HCT116 (cell line): Measurements from ENCODE around the gene SKI. TPM values are rescaled to one million over a fixed set of nuclear protein-coding genes. Genes with fewer than 3 reads are reported as not detected.

Experiments
- ATAC-seq: fragments of 200-7000 bp; cut with Tn5 transposase; 2 replicates; pipeline ENCODE4 v1.9.1; 2020; ENCODE audit warnings: mild to moderate bottlenecking, moderate library complexity
- BruUV-seq: library from RNA; stranded (reverse); fragments of 400-500 nt; replicated peaks from 2 replicates; lab custom pipeline; 2021; lab: Mats Ljungman, UMichigan
- CTCF ChIA-PET: fragments of 300-600 bp; sonication (Branson Sonifier 250); formaldehyde crosslinking; loops from one replicate; lab custom pipeline; 2021; ENCODE audit warnings: antibody characterized with exemption; lab: Charles Lee
- POLR2A ChIA-PET: fragments of 300-600, 350-600 bp; sonication (Branson Sonifier 250); formaldehyde crosslinking; loops from one replicate; lab custom pipeline; 2021; ENCODE audit warnings: antibody characterized with exemption; lab: Charles Lee
- RAD21 ChIA-PET, 2 experiments: fragments of 300-600 bp; sonication (Branson Sonifier 250); formaldehyde crosslinking; loops; one replicate each; lab custom pipeline; 2023; ENCODE audit warnings: low total read pairs in 2 of 2; ENCODE audit not compliant: uncharacterized antibody in 2 of 2, unreplicated experiment in 2 of 2, low non-redundant PET in 1 of 2; lab: Charles Lee
- DNase-seq: peaks from one replicate; pipeline ENCODE4 v3.0.0-alpha.2; 2010; ENCODE audit warnings: low read depth, low spot score
- H2AFZ ChIP-seq: fragments of 200-600 bp; shearing (Covaris generic), sonication (generic); 2 replicates; pipeline ENCODE4 v1.6.1; 2017; ENCODE audit warnings: low read depth, mixed run types, mixed read lengths, antibody characterized with exemption, low read length; ENCODE audit not compliant: poor library complexity, severe bottlenecking
- H3K27ac ChIP-seq: 2 replicates; pipeline ENCODE4 v1.5.1; 2012; ENCODE audit warnings: low read depth, low read length
- H3K27me3 ChIP-seq: fragments of 200-600 bp; sonication (generic); 2 replicates; pipeline ENCODE4 v1.6.1; 2016; ENCODE audit warnings: mixed run types, low read length, mixed read lengths; ENCODE audit not compliant: insufficient read depth
- H3K36me3 ChIP-seq, 2 experiments: fragments of 200-500 bp in 1 of 2; fragments of 200-600 bp in 1 of 2; sonication (Bioruptor generic) in 1 of 2; sonication (generic) in 1 of 2; 2 replicates each; pipeline versions ENCODE4 v1.5.1 to v1.6.1; 2014 to 2016; ENCODE audit warnings: low read length in 2 of 2, inconsistent platforms in 1 of 2, mixed read lengths in 1 of 2, mixed run types in 1 of 2; ENCODE audit not compliant: insufficient read depth in 2 of 2, control insufficient read depth in 1 of 2
- H3K4me1 ChIP-seq, 2 experiments: fragments of 200-600 bp in 1 of 2; sonication (generic) in 1 of 2; 2 replicates each; pipeline versions ENCODE4 v1.5.1 to v1.6.1; 2012 to 2017; ENCODE audit warnings: low read length in 2 of 2, inconsistent platforms in 1 of 2, mild to moderate bottlenecking in 1 of 2, mixed read lengths in 1 of 2, mixed run types in 1 of 2, moderate library complexity in 1 of 2; ENCODE audit not compliant: insufficient read depth in 2 of 2, control insufficient read depth in 1 of 2
- H3K4me2 ChIP-seq: fragments of 200-600 bp; sonication (generic); 2 replicates; pipeline ENCODE4 v1.6.1; 2017; ENCODE audit warnings: mixed run types, low read length, mixed read lengths
- H3K4me3 ChIP-seq, 2 experiments: fragments of 200-600 bp in 1 of 2; sonication (generic) in 1 of 2; replicated peaks in 1 of 2; 2 replicates each; pipeline ENCODE4 v1.5.1; 2011 to 2016; ENCODE audit warnings: low read length in 2 of 2, control low read depth in 1 of 2, low read depth in 1 of 2, mild to moderate bottlenecking in 1 of 2, mixed read lengths in 1 of 2, mixed run types in 1 of 2
- H3K79me2 ChIP-seq: fragments of 200-600 bp; sonication (generic); 2 replicates; pipeline ENCODE4 v1.6.1; 2017; ENCODE audit warnings: mild to moderate bottlenecking, mixed run types, low read length, moderate library complexity, mixed read lengths; ENCODE audit not compliant: insufficient read depth
- H3K9ac ChIP-seq: fragments of 200-600 bp; sonication (generic); 2 replicates; pipeline ENCODE4 v1.6.1; 2016; ENCODE audit warnings: low read length, mixed read lengths
- H3K9me2 ChIP-seq: fragments of 200-600 bp; sonication (generic), shearing (Covaris generic); 2 replicates; pipeline ENCODE4 v1.6.1; 2017; ENCODE audit warnings: mixed run types, mild to moderate bottlenecking, moderate library complexity; ENCODE audit not compliant: insufficient read depth
- H3K9me3 ChIP-seq, 2 experiments: fragments of 200-500 bp in 1 of 2; fragments of 200-600 bp in 1 of 2; sonication (Bioruptor generic) in 1 of 2; sonication (generic) in 1 of 2; 2 replicates each; pipeline ENCODE4 v1.6.1; 2014 to 2017; ENCODE audit warnings: low read length in 2 of 2, mixed read lengths in 2 of 2, inconsistent platforms in 1 of 2, low read depth in 1 of 2, mild to moderate bottlenecking in 1 of 2, mixed run types in 1 of 2, moderate library complexity in 1 of 2; ENCODE audit not compliant: control insufficient read depth in 1 of 2, insufficient read depth in 1 of 2
- H4K20me1 ChIP-seq: fragments of 200-600 bp; sonication (generic), shearing (Covaris generic); 2 replicates; pipeline ENCODE4 v1.6.1; 2017; ENCODE audit warnings: mixed run types, mild to moderate bottlenecking, moderate library complexity; ENCODE audit not compliant: insufficient read depth
- ELF1 ChIP-seq: IDR thresholded peaks from 2 replicates; pipeline ENCODE4 v1.6.1; 2012; ENCODE audit warnings: low read depth, borderline replicate concordance
- EZH2phosphoT487 ChIP-seq: fragments of 200-600 bp; IDR thresholded peaks from 2 replicates; pipeline ENCODE4 v1.6.1; 2018; ENCODE audit warnings: antibody characterized with exemption, borderline replicate concordance
- FOSL1 ChIP-seq: IDR thresholded peaks from 2 replicates; pipeline ENCODE4 v1.6.1; 2012; ENCODE audit warnings: low read depth
- JUND ChIP-seq: IDR thresholded peaks from 2 replicates; pipeline ENCODE4 v1.6.1; 2012
- POLR2A ChIP-seq: IDR thresholded peaks from 2 replicates; pipeline ENCODE4 v1.7.0; 2011; ENCODE audit warnings: borderline replicate concordance; ENCODE audit not compliant: insufficient read depth, insufficient read length; ENCODE audit errors: extremely low read depth
- POLR2AphosphoS5 ChIP-seq: IDR thresholded peaks from 2 replicates; pipeline ENCODE4 v1.6.1; 2011; ENCODE audit warnings: mild to moderate bottlenecking, low read depth, low read length, moderate library complexity
- RAD21 ChIP-seq: IDR thresholded peaks from 2 replicates; pipeline ENCODE4 v1.6.1; 2012; ENCODE audit warnings: low read depth, mild to moderate bottlenecking
- SRF ChIP-seq: IDR thresholded peaks from 2 replicates; pipeline ENCODE4 v1.6.1; 2012; ENCODE audit warnings: low read depth
- ZNF274 ChIP-seq: fragments of 200-500 bp; sonication (Bioruptor generic); IDR thresholded peaks from 2 replicates; pipeline ENCODE4 v1.6.1; 2014; ENCODE audit warnings: mild to moderate bottlenecking, low read depth, low read length, inconsistent platforms
- intact Hi-C: fragments of 100-400 bp; cut with micrococcal nuclease; formaldehyde crosslinking; loops from 2 replicates; pipeline ENCODE4 v1.10.0; 2022
- total RNA-seq: library from RNA; stranded (reverse); gene quantifications from one replicate; pipeline ENCODE4 v1.2.1, GENCODE V29; 2021; ENCODE audit not compliant: unreplicated experiment
- TF ChIP-seq, protein P1 (sequence below): IDR thresholded peaks from 2 replicates; pipeline ENCODE4 v1.6.1; 2011; ENCODE audit warnings: mild to moderate bottlenecking, low read length, moderate library complexity; ENCODE audit not compliant: insufficient replicate concordance; ENCODE audit errors: extremely low read depth
- TF ChIP-seq, protein P2 (sequence below), 3 experiments: fragments of 200-600 bp in 1 of 3; sonication (generic) in 1 of 3; IDR thresholded peaks in 2 of 3; conservative IDR thresholded peaks in 1 of 3; 2 replicates each; pipeline ENCODE4 v1.5.1; 2012 to 2017; ENCODE audit warnings: low read depth in 2 of 3, low read length in 2 of 3, antibody characterized with exemption in 1 of 3, borderline replicate concordance in 1 of 3, control low read depth in 1 of 3, mild to moderate bottlenecking in 1 of 3, mixed read lengths in 1 of 3, mixed run types in 1 of 3, moderate library complexity in 1 of 3; ENCODE audit not compliant: insufficient read depth in 1 of 3
- TF ChIP-seq, protein P3 (sequence below): IDR thresholded peaks from 2 replicates; pipeline ENCODE4 v1.6.1; 2012
- TF ChIP-seq, protein P4 (sequence below): IDR thresholded peaks from 2 replicates; pipeline ENCODE4 v1.6.1; 2012

Gene SKI
- total RNA-seq, 1 experiment from 2014 or later = 56.2 TPM

DNA sequence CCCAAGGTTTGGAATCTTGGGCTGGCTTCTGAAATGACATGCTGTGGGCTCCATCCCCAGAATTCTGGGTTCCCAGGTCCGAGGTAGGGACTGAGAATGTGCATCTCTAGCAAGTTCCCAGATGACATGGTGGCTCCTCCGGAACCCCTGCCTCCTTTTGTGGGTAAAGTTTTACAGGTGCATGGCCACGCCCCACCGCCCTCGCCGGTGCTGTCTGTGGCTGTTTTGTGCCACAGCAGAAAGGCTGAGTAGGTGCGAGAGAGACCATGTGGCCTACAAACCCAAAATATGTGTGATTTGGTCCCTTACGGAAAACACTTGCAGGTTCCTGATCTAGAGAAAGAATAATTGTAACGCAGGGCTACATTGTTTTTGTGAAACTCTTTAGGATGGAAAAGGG lies 30.9 kb downstream of the SKI start:
- Histone ChIP-seq H3K9ac (no peak overlapping the region), H3K27me3 (no peaks in the 10 kb centered on the region), H3K27ac (no peak overlapping the region), H3K36me3 (peaks cover 0 to 15% of the 10 kb centered on the region in 2 experiments; a peak in 1 of 4 replicates), H3K9me3 (peaks cover 0 to 7% of the 10 kb centered on the region in 2 experiments; a peak in 1 of 4 replicates), H3K9me2 (no peaks in the 10 kb centered on the region), H3K4me1 (peaks cover 0 to 24% of the 10 kb centered on the region in 2 experiments; a peak in 1 of 4 replicates), H4K20me1 (peaks cover 15% of the 10 kb centered on the region), H2AFZ (no peak overlapping the region), H3K4me3 (no peak overlapping the region), H3K79me2 (peaks cover 100% of the 10 kb centered on the region), H3K4me2 (no peak overlapping the region)
- RAD21 ChIA-PET = no interaction called here
- no peak for TF ChIP-seq EZH2phosphoT487
- no peak for TF ChIP-seq ELF1
- no peak for TF ChIP-seq POLR2AphosphoS5
- TF ChIP-seq, protein P1, sequence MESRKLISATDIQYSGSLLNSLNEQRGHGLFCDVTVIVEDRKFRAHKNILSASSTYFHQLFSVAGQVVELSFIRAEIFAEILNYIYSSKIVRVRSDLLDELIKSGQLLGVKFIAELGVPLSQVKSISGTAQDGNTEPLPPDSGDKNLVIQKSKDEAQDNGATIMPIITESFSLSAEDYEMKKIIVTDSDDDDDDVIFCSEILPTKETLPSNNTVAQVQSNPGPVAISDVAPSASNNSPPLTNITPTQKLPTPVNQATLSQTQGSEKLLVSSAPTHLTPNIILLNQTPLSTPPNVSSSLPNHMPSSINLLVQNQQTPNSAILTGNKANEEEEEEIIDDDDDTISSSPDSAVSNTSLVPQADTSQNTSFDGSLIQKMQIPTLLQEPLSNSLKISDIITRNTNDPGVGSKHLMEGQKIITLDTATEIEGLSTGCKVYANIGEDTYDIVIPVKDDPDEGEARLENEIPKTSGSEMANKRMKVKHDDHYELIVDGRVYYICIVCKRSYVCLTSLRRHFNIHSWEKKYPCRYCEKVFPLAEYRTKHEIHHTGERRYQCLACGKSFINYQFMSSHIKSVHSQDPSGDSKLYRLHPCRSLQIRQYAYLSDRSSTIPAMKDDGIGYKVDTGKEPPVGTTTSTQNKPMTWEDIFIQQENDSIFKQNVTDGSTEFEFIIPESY = no peak
- TF ChIP-seq, protein P2, sequence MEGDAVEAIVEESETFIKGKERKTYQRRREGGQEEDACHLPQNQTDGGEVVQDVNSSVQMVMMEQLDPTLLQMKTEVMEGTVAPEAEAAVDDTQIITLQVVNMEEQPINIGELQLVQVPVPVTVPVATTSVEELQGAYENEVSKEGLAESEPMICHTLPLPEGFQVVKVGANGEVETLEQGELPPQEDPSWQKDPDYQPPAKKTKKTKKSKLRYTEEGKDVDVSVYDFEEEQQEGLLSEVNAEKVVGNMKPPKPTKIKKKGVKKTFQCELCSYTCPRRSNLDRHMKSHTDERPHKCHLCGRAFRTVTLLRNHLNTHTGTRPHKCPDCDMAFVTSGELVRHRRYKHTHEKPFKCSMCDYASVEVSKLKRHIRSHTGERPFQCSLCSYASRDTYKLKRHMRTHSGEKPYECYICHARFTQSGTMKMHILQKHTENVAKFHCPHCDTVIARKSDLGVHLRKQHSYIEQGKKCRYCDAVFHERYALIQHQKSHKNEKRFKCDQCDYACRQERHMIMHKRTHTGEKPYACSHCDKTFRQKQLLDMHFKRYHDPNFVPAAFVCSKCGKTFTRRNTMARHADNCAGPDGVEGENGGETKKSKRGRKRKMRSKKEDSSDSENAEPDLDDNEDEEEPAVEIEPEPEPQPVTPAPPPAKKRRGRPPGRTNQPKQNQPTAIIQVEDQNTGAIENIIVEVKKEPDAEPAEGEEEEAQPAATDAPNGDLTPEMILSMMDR (IDR thresholded peaks at IDR 0.05 in 2 of 3, conservative IDR thresholded peaks at IDR 0.05 in 1 of 3; ENCODE audit: borderline replicate concordance in 1 of 3, insufficient read depth in 1 of 3, low read depth in 2 of 3, low read length in 2 of 3) = no peak
- TF ChIP-seq POLR2A = no peak
- TF ChIP-seq ZNF274 = no peak
- TF ChIP-seq, protein P3, sequence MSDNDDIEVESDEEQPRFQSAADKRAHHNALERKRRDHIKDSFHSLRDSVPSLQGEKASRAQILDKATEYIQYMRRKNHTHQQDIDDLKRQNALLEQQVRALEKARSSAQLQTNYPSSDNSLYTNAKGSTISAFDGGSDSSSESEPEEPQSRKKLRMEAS = no peak
- TF ChIP-seq, protein P4, sequence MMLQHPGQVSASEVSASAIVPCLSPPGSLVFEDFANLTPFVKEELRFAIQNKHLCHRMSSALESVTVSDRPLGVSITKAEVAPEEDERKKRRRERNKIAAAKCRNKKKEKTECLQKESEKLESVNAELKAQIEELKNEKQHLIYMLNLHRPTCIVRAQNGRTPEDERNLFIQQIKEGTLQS = no peak
- no peak for TF ChIP-seq SRF
- TF ChIP-seq JUND = no peak
- TF ChIP-seq RAD21 = no peak
- no peak for TF ChIP-seq FOSL1
- ATAC-seq (no peak), DNase-seq (no peak)
- POLR2A ChIA-PET = no interaction called here
- no TSS peak for BruUV-seq
- CTCF ChIA-PET = no interaction called here
- intact Hi-C loops = no loop called here
